IMR-90 (cell line): Measurements from ENCODE around the gene MRS2.

Experiments used
- BHLHE40 ChIP-seq: fragments of 150-350 bp; IDR thresholded peaks from 2 replicates; pipeline ENCODE4 v1.6.1; 2016; ENCODE audit warnings: mild to moderate bottlenecking, low read depth, low read length
- CEBPB ChIP-seq: IDR thresholded peaks from 2 replicates; pipeline ENCODE4 v1.6.1; 2012; ENCODE audit warnings: low read depth, low read length, improper control_type of control experiment
- CTCF ChIP-seq: conservative IDR thresholded peaks from 2 replicates; pipeline ENCODE4 v1.5.1; 2012; ENCODE audit warnings: mild to moderate bottlenecking, low read depth, low read length, improper control_type of control experiment
- MXI1 ChIP-seq: IDR thresholded peaks from 2 replicates; pipeline ENCODE4 v1.6.1; 2012; ENCODE audit warnings: low read depth, mild to moderate bottlenecking, low read length, moderate library complexity, borderline replicate concordance
- POLR2A ChIP-seq: IDR thresholded peaks from 2 replicates; pipeline ENCODE4 v1.6.1; 2012; ENCODE audit warnings: mild to moderate bottlenecking, low read depth, low read length
- RAD21 ChIP-seq: IDR thresholded peaks from 2 replicates; pipeline ENCODE4 v1.6.1; 2012; ENCODE audit warnings: low read length, improper control_type of control experiment
- RFX5 ChIP-seq: IDR thresholded peaks from 2 replicates; pipeline ENCODE4 v1.8.0; 2012; ENCODE audit warnings: low read depth, mild to moderate bottlenecking, low read length, moderate library complexity
- SMC3 ChIP-seq: fragments of 150-350 bp; IDR thresholded peaks from 2 replicates; pipeline ENCODE4 v1.6.1; 2016; ENCODE audit warnings: low read depth, mild to moderate bottlenecking, antibody characterized with exemption, low read length, moderate library complexity
- USF2 ChIP-seq: fragments of 150-350 bp; IDR thresholded peaks from 2 replicates; pipeline ENCODE4 v1.6.1; 2017; ENCODE audit warnings: mild to moderate bottlenecking, antibody characterized with exemption, low read length, low read depth

- TF ChIP-seq SMC3 (no peak), CTCF (no peak), POLR2A (no peak), RAD21 (no peak), BHLHE40 (no peak), MXI1 (no peak), CEBPB (no peak), RFX5 (no peak), USF2 (no peak)
Measured at GRCh38 chr6:24391208-24391607, 11.5 kb upstream of the MRS2 start.
